ENCODE results near the gene ZBTB48.

Gene ZBTB48

GRCh38 chr1:6603915-6604558 is 24.2 kb downstream of the ZBTB48 start:
- in situ Hi-C loops (cut with MboI; ENCODE audit: low sequenced_read_pairs), result no loop called here

DNA sequence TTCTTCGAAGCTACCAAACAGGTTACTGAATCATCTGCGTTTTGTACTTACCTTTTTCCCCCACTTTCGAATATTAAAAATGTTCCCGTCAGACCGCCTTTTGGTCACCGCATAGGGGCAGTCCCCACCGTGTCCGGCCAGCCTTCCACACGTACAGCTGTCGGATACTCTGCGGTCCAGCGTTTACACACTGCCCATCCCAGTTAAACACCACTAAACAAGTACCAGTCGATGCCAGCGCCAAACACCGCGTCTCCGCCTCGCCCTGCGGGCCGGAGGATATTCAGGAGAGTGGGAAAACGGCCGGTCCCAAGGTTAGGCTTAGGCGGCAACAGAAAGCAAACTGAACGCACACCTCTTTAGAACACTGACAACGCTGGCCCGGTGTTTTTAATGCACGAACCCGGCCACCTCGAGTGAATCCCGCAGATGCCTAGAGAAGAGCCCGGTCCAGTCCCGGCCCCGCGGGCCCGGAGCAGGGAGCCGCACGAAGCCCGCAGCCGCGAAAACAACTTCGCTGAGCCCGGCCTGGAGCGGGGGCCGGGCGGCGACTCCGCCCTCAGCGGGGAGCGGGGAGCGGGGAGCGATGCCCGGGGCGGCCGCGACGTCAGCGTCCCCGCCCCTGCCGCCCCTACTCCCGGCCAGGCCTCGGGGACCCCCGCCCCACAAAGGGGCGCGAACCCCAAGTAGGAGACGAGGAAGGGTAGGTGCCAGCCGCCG is 33.0 kb downstream of the ZBTB48 start:
- in situ Hi-C loops (cut with MboI; ENCODE audit: low sequenced_read_pairs), result no loop called here

- in situ Hi-C loops (cut with MboI; ENCODE audit: low sequenced_read_pairs), result no loop called here
Measured at GRCh38 chr1:6613361-6614018, 33.7 kb downstream of the ZBTB48 start, which contains the start of gene PHF13. PHF13 (plus strand) TSS chr1:6613731; CDS start chr1:6614067, 336 bp downstream.

- in situ Hi-C loops (cut with MboI; ENCODE audit: low sequenced_read_pairs), result no loop called here
Measured at GRCh38 chr1:6614019-6614928, 34.5 kb downstream of the ZBTB48 start.

- in situ Hi-C loops (cut with MboI; ENCODE audit: low sequenced_read_pairs), result no loop called here
Measured at GRCh38 chr1:6614929-6615785, 35.4 kb downstream of the ZBTB48 start.

GRCh38 chr1:6619045-6619444 is 39.3 kb downstream of the ZBTB48 start:
- in situ Hi-C loops (cut with MboI; ENCODE audit: low sequenced_read_pairs), result no loop called here

DNA sequence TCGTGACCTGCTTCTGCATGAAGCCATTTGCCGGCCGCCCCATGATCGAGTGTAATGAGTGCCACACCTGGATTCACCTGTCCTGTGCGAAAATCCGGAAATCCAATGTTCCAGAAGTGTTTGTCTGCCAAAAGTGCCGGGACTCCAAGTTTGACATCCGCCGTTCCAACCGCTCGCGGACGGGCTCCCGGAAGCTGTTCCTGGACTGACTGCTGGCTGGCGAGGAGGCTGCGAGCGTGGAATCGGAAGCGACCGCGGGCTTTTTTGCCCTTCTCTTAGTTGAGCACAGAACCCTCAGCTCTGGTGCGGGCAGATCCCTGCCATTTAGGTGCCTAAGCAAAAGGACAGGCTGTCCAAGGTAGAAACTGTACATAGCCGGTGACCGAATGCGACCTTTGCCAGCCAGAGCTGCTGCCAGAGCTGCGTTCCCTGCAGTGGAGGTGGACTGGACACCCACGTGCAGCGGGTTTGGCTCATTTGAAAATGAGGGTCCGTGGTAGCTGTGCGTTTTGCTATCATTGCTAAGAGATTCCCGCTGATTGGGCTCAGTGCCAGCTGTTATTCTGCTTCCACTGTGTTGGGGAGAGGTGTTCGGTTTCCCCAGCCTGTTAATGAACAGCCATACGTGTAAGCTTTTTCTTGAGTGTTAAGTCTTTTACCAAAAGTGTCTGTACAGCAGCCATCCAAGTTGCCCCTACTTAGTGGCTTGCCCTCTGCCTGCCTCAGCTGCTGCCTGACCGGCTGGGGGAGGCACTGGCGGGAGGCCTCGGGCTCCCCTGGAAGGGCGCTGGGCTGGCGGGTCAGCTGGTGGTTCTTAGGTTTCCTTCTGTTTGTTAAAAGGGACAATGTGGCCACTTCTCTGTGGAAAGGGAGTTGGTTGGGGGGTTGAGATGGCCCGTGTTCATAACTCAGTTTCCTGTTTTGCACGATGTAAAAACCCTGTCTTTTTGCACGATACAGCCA is 41.9 kb downstream of the ZBTB48 start:
- in situ Hi-C loops (cut with MboI; ENCODE audit: low sequenced_read_pairs), result no loop called here

- in situ Hi-C loops (cut with MboI; ENCODE audit: low sequenced_read_pairs), result no loop called here
Measured at GRCh38 chr1:6622396-6623152, 42.8 kb downstream of the ZBTB48 start.

DNA sequence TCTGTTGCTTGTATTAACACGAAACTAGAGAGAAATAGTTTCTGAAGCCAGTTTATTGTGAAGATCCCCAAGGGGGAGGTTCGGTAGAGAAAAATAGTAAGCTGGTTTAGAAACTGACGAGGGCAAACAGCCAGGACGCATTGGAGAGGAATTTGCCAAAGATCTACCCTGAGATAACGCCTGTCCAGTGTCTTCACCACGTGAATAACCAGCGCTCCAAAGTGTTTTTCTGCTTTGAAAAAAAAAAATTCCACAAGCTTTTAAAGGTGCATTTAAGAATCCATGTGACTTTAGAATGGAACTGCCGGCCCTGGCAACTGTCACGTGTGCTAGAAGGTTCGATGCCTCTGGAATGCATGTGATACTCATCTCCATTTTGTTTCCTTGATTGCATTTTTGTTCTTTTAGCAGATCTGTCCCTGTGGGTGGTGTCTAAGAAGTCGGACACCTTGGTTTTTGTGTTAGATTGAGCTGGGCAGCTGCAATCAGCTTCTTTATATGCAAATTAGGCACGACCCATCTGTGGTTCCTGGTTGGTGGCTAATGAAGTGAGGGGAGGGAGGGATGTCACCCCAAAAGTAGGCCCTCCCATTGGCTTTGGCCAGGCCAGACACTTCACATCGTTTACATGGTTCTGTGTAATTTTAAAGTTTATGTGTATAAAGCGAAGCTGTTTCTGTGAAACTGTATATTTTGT is 43.6 kb downstream of the ZBTB48 start:
- in situ Hi-C loops (cut with MboI; ENCODE audit: low sequenced_read_pairs), result no loop called here

DNA sequence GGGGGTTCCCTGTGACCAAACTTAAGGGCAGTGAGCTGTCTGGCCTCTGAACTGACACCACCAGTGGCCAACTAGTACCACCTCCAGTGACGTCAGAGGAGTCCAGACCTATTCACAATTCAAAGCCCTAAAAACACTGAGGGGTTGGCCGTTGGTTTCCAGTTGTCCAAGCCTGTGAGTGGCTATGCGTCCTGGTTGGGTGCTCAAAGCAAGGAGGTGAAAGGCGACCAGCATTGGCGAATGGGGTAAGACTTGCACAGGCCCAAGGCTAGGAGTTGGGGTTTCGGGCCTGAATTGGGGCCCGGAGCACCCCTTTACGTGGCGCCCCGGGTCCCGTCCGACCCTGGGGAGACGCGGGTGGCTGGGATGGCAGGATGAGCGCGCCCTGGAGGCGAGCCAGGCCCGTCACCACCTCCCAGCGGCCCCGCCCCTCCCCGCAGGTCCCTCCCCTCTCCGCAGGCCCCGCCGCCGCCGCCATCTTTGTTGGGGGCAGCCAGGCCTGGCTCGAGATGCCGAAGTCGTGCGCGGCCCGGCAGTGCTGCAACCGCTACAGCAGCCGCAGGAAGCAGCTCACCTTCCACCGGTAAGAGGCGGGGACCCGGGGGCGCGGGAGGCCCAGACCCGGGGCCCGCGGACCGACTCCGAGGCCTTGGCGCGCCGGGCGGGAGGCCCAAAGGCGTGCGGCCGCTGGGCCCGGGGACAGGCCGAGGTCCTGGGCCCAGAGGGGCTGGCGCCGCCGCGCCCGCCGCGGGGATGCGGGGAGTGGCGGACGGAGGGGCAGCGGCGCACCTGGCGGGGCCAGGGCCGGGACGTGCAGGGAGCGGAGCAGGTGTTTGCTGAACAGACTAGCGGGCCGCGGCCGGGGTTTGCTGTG is 45.2 kb downstream of the ZBTB48 start, which contains the start of gene THAP3:
TSS of gene THAP3 (plus strand) at position 159 of the 874 bp plus-strand sequence. CDS start at position 510, 351 bp downstream.
- in situ Hi-C loops (cut with MboI; ENCODE audit: low sequenced_read_pairs), result no loop called here

GRCh38 chr1:6625584-6626149 is 45.9 kb downstream of the ZBTB48 start:
- in situ Hi-C loops (cut with MboI; ENCODE audit: low sequenced_read_pairs), result no loop called here

DNA sequence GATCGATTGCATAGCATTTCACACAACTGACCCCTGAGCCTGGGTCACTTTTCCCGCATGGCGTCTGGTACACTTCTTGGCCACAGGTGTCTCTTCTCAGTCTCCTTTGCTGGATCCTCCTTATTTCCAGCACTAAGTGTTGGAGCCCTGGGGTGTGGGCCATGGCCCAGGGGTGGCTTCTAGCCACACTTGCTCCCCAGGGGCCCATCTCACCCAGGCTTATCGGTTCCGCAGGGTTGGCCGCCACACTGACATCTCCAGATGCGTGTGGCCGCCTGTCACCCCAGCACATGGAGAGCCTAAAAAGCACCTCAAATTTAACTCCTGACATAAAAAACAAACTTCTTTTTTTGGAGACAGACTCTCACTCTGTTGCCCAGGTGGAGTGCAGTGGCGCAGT is 47.2 kb downstream of the ZBTB48 start:
- in situ Hi-C loops (cut with MboI; ENCODE audit: low sequenced_read_pairs), result no loop called here

DNA sequence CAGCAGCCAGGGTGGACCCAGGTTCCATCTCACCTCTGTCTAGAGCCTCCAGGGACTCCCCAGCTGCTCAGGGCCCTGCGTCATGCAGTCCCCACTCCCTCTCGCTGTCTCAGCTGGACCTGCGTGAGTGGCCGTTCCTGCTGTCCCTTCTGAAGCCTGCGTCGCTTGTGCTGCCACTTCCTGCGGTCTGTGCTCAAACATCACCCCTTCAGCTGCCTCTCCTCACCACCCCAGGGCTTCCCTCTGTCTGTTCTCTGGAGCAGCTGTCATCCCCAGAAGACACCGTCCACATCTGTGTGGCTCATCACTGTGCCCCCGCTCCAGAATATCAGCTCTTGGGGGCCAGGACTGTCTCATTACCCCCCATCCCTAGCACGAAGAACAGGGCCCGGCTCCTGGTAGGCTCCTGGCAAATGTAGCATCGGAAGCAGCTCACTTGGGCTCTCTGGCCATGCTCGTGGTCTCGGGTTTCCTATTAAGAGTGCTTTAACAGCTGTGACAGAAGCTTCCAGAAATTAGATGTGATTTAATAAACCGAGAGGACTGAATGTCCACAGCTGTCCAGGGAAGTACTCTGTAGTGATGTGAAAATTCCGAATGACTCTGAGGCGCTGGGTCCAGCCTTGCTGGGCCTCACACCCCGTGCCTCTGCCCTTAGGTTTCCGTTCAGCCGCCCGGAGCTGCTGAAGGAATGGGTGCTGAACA is 48.2 kb downstream of the ZBTB48 start:
- in situ Hi-C loops (cut with MboI; ENCODE audit: low sequenced_read_pairs), result no loop called here

DNA sequence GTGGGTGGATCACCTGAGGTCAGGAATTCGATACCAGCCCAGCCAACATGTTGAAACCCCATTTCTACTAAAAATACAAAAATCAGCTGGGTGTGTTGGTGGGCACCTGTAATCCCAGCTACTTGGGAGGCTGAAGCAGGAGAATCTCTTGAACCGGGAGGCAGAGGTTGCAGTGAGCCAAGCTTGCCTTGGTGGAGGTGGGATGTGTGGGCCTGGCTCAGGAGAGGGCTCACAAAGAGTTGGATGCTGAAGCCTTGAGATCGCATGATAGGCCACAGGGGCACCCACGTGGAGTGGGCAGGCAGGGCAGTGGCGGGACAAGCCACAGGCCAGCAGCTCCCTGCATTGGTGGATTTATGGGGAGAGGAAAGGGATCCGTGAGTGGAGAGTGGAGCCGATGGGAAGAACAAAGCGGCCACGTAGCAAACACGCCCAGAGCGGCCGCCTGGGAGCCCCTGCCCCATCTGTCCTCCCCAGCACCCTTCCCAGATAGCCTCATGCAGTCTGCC is 49.2 kb downstream of the ZBTB48 start:
- in situ Hi-C loops (cut with MboI; ENCODE audit: low sequenced_read_pairs), result no loop called here

- in situ Hi-C loops (cut with MboI; ENCODE audit: low sequenced_read_pairs), result no loop called here
Measured at GRCh38 chr1:6630027-6630426, 50.2 kb downstream of the ZBTB48 start.

Measured in HL-60/S4 treated with retinoic acid at 250 ng/mL for 4 days and 3 days (cell line).